GM12891 (cell line): ENCODE data around the gene OR8G1.
"Not testable (repeated sequence)": the region's sequence is repeated elsewhere in the genome, so short reads cannot be mapped to it uniquely, and the experiment has no call there.

Experiments
- POLR2A ChIP-seq: IDR thresholded peaks from 2 replicates; pipeline ENCODE4 v1.6.1; 2011; ENCODE audit warnings: low read depth, low read length, control low read depth
- POLR2AphosphoS5 ChIP-seq: IDR thresholded peaks from 2 replicates; pipeline ENCODE4 v1.6.1; 2011; ENCODE audit warnings: low read depth, low read length, control low read depth

- TF ChIP-seq POLR2AphosphoS5, POLR2A: not testable (repeated sequence)
Observed at GRCh38 chr11:124270886-124271285, 30.0 kb downstream of the OR8G1 start.
